T-cell (primary cell): ENCODE data around the gene WASHC4. TPM values are rescaled to one million over a fixed set of nuclear protein-coding genes. Genes with fewer than 3 reads are reported as not detected.

Experiments
- ATAC-seq, 4 experiments: fragments of 200-7000 bp in 3 of 4; fragments of 150-1000 bp in 1 of 4; cut with Tn5 transposase; replicated peaks in 1 of 4; 1 replicate in 3 of 4; 2 replicates in 1 of 4; pipeline ENCODE4 v1.10.0; 2021; ENCODE audit warnings: moderate library complexity in 3 of 4, mild to moderate bottlenecking in 2 of 4, moderate number of reproducible peaks in 1 of 4
- CTCF ChIA-PET, 2 donors: fragments of 300-600 bp; sonication (Branson Sonifier 250); formaldehyde crosslinking; loops; one replicate each; lab custom pipeline; 2022; ENCODE audit warnings: antibody characterized with exemption in 2 of 2; lab: Charles Lee
- POLR2A ChIA-PET, 2 donors: fragments of 300-600 bp; sonication (Branson Sonifier 250); formaldehyde crosslinking; loops; one replicate each; lab custom pipeline; 2022; ENCODE audit warnings: antibody characterized with exemption in 2 of 2; lab: Charles Lee
- DNase-seq, 35 experiments: peaks; one replicate each; pipeline versions ENCODE4 v3.0.0 to v3.0.0-alpha.2; 2013 to 2023
- H3K27ac ChIP-seq: one replicate; pipeline ENCODE4 v1.5.1; 2013; ENCODE audit warnings: low read length
- H3K27me3 ChIP-seq, 2 experiments: replicated peaks in 1 of 2; 1 replicate in 1 of 2; 2 replicates in 1 of 2; pipeline versions ENCODE4 v1.6.1 to v1.7.0; 2013; ENCODE audit warnings: low read length in 1 of 2, mixed read lengths in 1 of 2; ENCODE audit not compliant: control insufficient read depth in 2 of 2, insufficient read depth in 2 of 2; ENCODE audit errors: extremely low read depth in 1 of 2
- H3K36me3 ChIP-seq, 2 donors: 1 replicate in 1 of 2; 2 replicates in 1 of 2; pipeline versions ENCODE4 v1.6.1 to v1.7.0; 2013; ENCODE audit warnings: low read length in 1 of 2; ENCODE audit not compliant: control insufficient read depth in 2 of 2, insufficient read depth in 1 of 2; ENCODE audit errors: extremely low read depth in 1 of 2
- H3K4me1 ChIP-seq, 2 experiments: 1 replicate in 1 of 2; 2 replicates in 1 of 2; pipeline versions ENCODE4 v1.6.1 to v1.7.0; 2013; ENCODE audit warnings: low read length in 2 of 2, mixed read lengths in 1 of 2; ENCODE audit not compliant: insufficient read depth in 2 of 2, control insufficient read depth in 1 of 2; ENCODE audit errors: extremely low read depth in 1 of 2
- H3K4me3 ChIP-seq, 2 donors: 1 replicate in 1 of 2; 2 replicates in 1 of 2; pipeline versions ENCODE4 v1.5.1 to v1.7.0; 2013; ENCODE audit warnings: mild to moderate bottlenecking in 2 of 2, low read length in 1 of 2, moderate library complexity in 1 of 2; ENCODE audit not compliant: control insufficient read depth in 1 of 2; ENCODE audit errors: extremely low read depth in 1 of 2
- H3K9me3 ChIP-seq: 2 replicates; pipeline ENCODE4 v1.7.0; 2013
- H3K27ac Mint-ChIP-seq, 2 donors: one replicate each; pipeline ENCODE4 v1.8.0; 2020 to 2021; ENCODE audit warnings: mild to moderate bottlenecking in 2 of 2, mixed read lengths in 2 of 2
- H3K27me3 Mint-ChIP-seq, 2 donors: one replicate each; pipeline ENCODE4 v1.8.0; 2021 to 2022; ENCODE audit warnings: mixed read lengths in 2 of 2
- H3K36me3 Mint-ChIP-seq: one replicate; pipeline ENCODE4 v1.8.0; 2021; ENCODE audit warnings: mixed read lengths
- H3K4me1 Mint-ChIP-seq, 3 donors: one replicate each; pipeline ENCODE4 v1.8.0; 2020 to 2022; ENCODE audit warnings: mixed read lengths in 3 of 3, mild to moderate bottlenecking in 1 of 3
- H3K4me3 Mint-ChIP-seq, 3 donors: one replicate each; pipeline ENCODE4 v1.8.0; 2020 to 2022; ENCODE audit warnings: mild to moderate bottlenecking in 3 of 3, mixed read lengths in 3 of 3, moderate library complexity in 3 of 3
- H3K9me3 Mint-ChIP-seq, 3 donors: one replicate each; pipeline ENCODE4 v1.8.0; 2020 to 2022; ENCODE audit warnings: mixed read lengths in 3 of 3
- WGBS: methylation state at CpG from one replicate; pipeline ENCODE4 v1.1.5; 2013; ENCODE audit warnings: missing lambda C conversion rate; ENCODE audit not compliant: insufficient coverage; 5-methylcytosine and 5-hydroxymethylcytosine counted together
- total RNA-seq, 35 experiments: library from RNA in 6 of 35; stranded (reverse) in 6 of 35; fragments of 120-200 nt in 1 of 35; gene quantifications; one replicate each; pipeline versions ENCODE4 v1.2.1 to v1.2.4 and lab custom pipeline; 2013 to 2026

The WASHC4 gene
- total RNA-seq, 5 donors from 2014 or later (not counting 1 experiment from before 2014, with no cell fraction given) = 41.4 to 62.2 (median 49.0) TPM

- Histone ChIP-seq H3K27ac (no peak overlapping the region), H3K36me3 (peaks cover 20 to 84% of the 10 kb centered on the region in 2 donors), H3K4me1 (no peaks in the 10 kb centered on the region), H3K9me3 (no peaks in the 10 kb centered on the region), H3K27me3 (no peaks in the 10 kb centered on the region), H3K4me3 (no peak overlapping the region)
- Mint-ChIP-seq H3K9me3 (no peaks in the 10 kb centered on the region), H3K36me3 (peaks cover 54% of the 10 kb centered on the region), H3K4me3 (no peak overlapping the region), H3K27me3 (no peaks in the 10 kb centered on the region), H3K4me1 (no peaks in the 10 kb centered on the region), H3K27ac (peak overlapping the region in 1 of 2 donors; percentile 44)
- WGBS = 92% methylated on average over 6 of the region's 10 CpGs
- ATAC-seq (no peak), DNase-seq (no peak)
- ChIA-PET POLR2A (no interaction called here), CTCF (no interaction called here)
Measured at GRCh38 chr12:105205322-105206048, 98.0 kb downstream of the WASHC4 start.

- Mint-ChIP-seq H3K27ac (no peak overlapping the region), H3K36me3 (peaks cover 60% of the 10 kb centered on the region)
- DNase-seq = no peak
Measured at GRCh38 chr12:105206686-105207374, 99.3 kb downstream of the WASHC4 start.

GRCh38 chr12:105209091-105209490 lies 101.6 kb downstream of the WASHC4 start:
- Mint-ChIP-seq H3K4me1 (no peaks in the 10 kb centered on the region), H3K9me3 (no peaks in the 10 kb centered on the region), H3K27me3 (no peaks in the 10 kb centered on the region), H3K27ac (no peak overlapping the region), H3K4me3 (no peak overlapping the region), H3K36me3 (peaks cover 65% of the 10 kb centered on the region)
- Histone ChIP-seq H3K4me3 (no peak overlapping the region), H3K4me1 (no peaks in the 10 kb centered on the region), H3K9me3 (no peaks in the 10 kb centered on the region), H3K27ac (no peak overlapping the region), H3K36me3 (peaks cover 15 to 68% of the 10 kb centered on the region in 2 donors), H3K27me3 (no peaks in the 10 kb centered on the region)
- ChIA-PET CTCF (no interaction called here), POLR2A (no interaction called here)
- ATAC-seq (no peak), DNase-seq (no peak)
- 100% methylated on average over 2 of the region's 3 CpGs for WGBS

More at GRCh38 chr12:105206686-105207374, 99.3 kb downstream of the WASHC4 start:
- CTCF ChIA-PET = no interaction called here
- H3K4me3 Mint-ChIP-seq = no peak overlapping the region
- H3K36me3 ChIP-seq = peaks cover 20 to 86% of the 10 kb centered on the region in 2 donors
- no peaks in the 10 kb centered on the region for H3K4me1 ChIP-seq
- no peak overlapping the region for H3K27ac ChIP-seq
- H3K9me3 ChIP-seq = no peaks in the 10 kb centered on the region
- H3K27me3 Mint-ChIP-seq = no peaks in the 10 kb centered on the region
- no peaks in the 10 kb centered on the region for H3K4me1 Mint-ChIP-seq
- POLR2A ChIA-PET = no interaction called here
- 96% methylated on average over 8 of the region's 16 CpGs for WGBS
- H3K27me3 ChIP-seq = no peaks in the 10 kb centered on the region
- ATAC-seq = no peak
- no peak overlapping the region for H3K4me3 ChIP-seq
- H3K9me3 Mint-ChIP-seq = no peaks in the 10 kb centered on the region

GRCh38 chr12:105212438-105212837 lies 104.9 kb downstream of the WASHC4 start:
- no peak overlapping the region for H3K4me3 Mint-ChIP-seq
- peaks cover 65% of the 10 kb centered on the region for H3K36me3 Mint-ChIP-seq
- H3K9me3 ChIP-seq = no peaks in the 10 kb centered on the region
- 100% methylated on average over 2 of the region's 6 CpGs for WGBS
- peaks cover 14 to 63% of the 10 kb centered on the region in 2 donors for H3K36me3 ChIP-seq
- no peak overlapping the region for H3K27ac ChIP-seq
- ChIA-PET CTCF (no interaction called here), POLR2A (interaction anchor here in 1 of 2 donors (0.6 kb wide), 1 partner anchor 77 kb away, joined by 3 read pairs; no protein-coding TSS in a partner anchor)
- DNase-seq (no peak), ATAC-seq (no peak)
- H3K27me3 Mint-ChIP-seq = no peaks in the 10 kb centered on the region
- no peaks in the 10 kb centered on the region for H3K9me3 Mint-ChIP-seq
- no peak overlapping the region for H3K4me3 ChIP-seq
- H3K4me1 ChIP-seq = no peaks in the 10 kb centered on the region
- no peak overlapping the region for H3K27ac Mint-ChIP-seq
- H3K27me3 ChIP-seq = no peaks in the 10 kb centered on the region
- H3K4me1 Mint-ChIP-seq = no peaks in the 10 kb centered on the region

GRCh38 chr12:105214148-105214547 lies 106.6 kb downstream of the WASHC4 start:
- no peaks in the 10 kb centered on the region for H3K27me3 ChIP-seq
- H3K9me3 Mint-ChIP-seq = no peaks in the 10 kb centered on the region
- DNase-seq (no peak), ATAC-seq (no peak)
- H3K4me3 ChIP-seq = no peak overlapping the region
- 95% methylated on average over 4 of the region's 6 CpGs for WGBS
- no peaks in the 10 kb centered on the region for H3K4me1 ChIP-seq
- H3K4me1 Mint-ChIP-seq = no peaks in the 10 kb centered on the region
- no peak overlapping the region for H3K27ac Mint-ChIP-seq
- POLR2A ChIA-PET = no interaction called here
- H3K27ac ChIP-seq = no peak overlapping the region
- H3K9me3 ChIP-seq = no peaks in the 10 kb centered on the region
- no peak overlapping the region for H3K4me3 Mint-ChIP-seq
- H3K36me3 Mint-ChIP-seq = peaks cover 57% of the 10 kb centered on the region
- CTCF ChIA-PET = no interaction called here
- H3K36me3 ChIP-seq = peaks cover 13 to 70% of the 10 kb centered on the region in 2 donors
- no peaks in the 10 kb centered on the region for H3K27me3 Mint-ChIP-seq

GRCh38 chr12:105214670-105215375 lies 107.3 kb downstream of the WASHC4 start:
- WGBS = 94% methylated on average over 4 of the region's 9 CpGs
- no peak for DNase-seq
- H3K27ac ChIP-seq = no peak overlapping the region
- no peaks in the 10 kb centered on the region for H3K9me3 ChIP-seq
- H3K27me3 ChIP-seq = no peaks in the 10 kb centered on the region
- Mint-ChIP-seq H3K36me3 (peaks cover 57% of the 10 kb centered on the region), H3K27me3 (no peaks in the 10 kb centered on the region), H3K4me1 (peaks cover 0 to 5% (median 2%) of the 10 kb centered on the region in 3 donors), H3K4me3 (no peak overlapping the region), H3K9me3 (no peaks in the 10 kb centered on the region), H3K27ac (no peak overlapping the region)
- no peak overlapping the region for H3K4me3 ChIP-seq
- H3K36me3 ChIP-seq = peaks cover 13 to 70% of the 10 kb centered on the region in 2 donors
- H3K4me1 ChIP-seq = no peaks in the 10 kb centered on the region
- POLR2A ChIA-PET = no interaction called here
- no peak for ATAC-seq
- CTCF ChIA-PET = no interaction called here
